ENCODE data around the gene AP1S1. TPM values are rescaled to one million over a fixed set of nuclear protein-coding genes. Genes with fewer than 3 reads are reported as not detected.
"Not testable (repeated sequence)": the region's sequence is repeated elsewhere in the genome, so short reads cannot be mapped to it uniquely, and the experiment has no call there.

Gene AP1S1
- total RNA-seq (ENCODE audit: unreplicated experiment): 50.4 TPM
- long read RNA-seq, partial matches to known transcripts: 1 of 1 reads
- long read RNA-seq, other reads (novel, unspliced or antisense): 0 of 1 reads

- Mint-ChIP-seq H3K36me3 (ENCODE audit: unreplicated experiment) (no peaks in the 10 kb centered on the region), H3K9me3 (ENCODE audit: unreplicated experiment) (peaks cover 7% of the 10 kb centered on the region), H3K27me3 (ENCODE audit: unreplicated experiment) (peaks cover 8% of the 10 kb centered on the region), H3K4me1 (ENCODE audit: low read depth, unreplicated experiment) (peaks cover 7% of the 10 kb centered on the region), H3K27ac (ENCODE audit: unreplicated experiment) (peak within 1 kb of the TSS; percentile 80), H3K4me3 (ENCODE audit: unreplicated experiment) (peak within 1 kb of the TSS; percentile 78)
- TF ChIP-seq CTCF (IDR thresholded peaks at IDR 0.05; ENCODE audit: partially characterized antibody, unreplicated experiment): no peak
- DNase-seq: peak; percentile 99
Measured at GRCh38 chr7:101153969-101154692, at the start of gene AP1S1. Gene AP1S1 (plus strand): TSS chr7:101154476. CDS start chr7:101154515, 39 bp downstream.

- no peak overlapping the region for H3K4me3 Mint-ChIP-seq (ENCODE audit: unreplicated experiment)
- no peak overlapping the region for H3K27ac Mint-ChIP-seq (ENCODE audit: unreplicated experiment)
- H3K36me3 Mint-ChIP-seq (ENCODE audit: unreplicated experiment): no peaks in the 10 kb centered on the region
- peaks cover 2% of the 10 kb centered on the region for H3K27me3 Mint-ChIP-seq (ENCODE audit: unreplicated experiment)
- H3K9me3 Mint-ChIP-seq (ENCODE audit: unreplicated experiment): peaks cover 3% of the 10 kb centered on the region
- TF ChIP-seq CTCF (IDR thresholded peaks at IDR 0.05; ENCODE audit: partially characterized antibody, unreplicated experiment): no peak
- H3K4me1 Mint-ChIP-seq (ENCODE audit: low read depth, unreplicated experiment): peaks cover 2% of the 10 kb centered on the region
- no peak for DNase-seq
Measured at GRCh38 chr7:101104799-101105198, 49.5 kb upstream of the AP1S1 start.

GRCh38 chr7:101105248-101105647, 49.0 kb upstream of the AP1S1 start:
- not testable (repeated sequence) for DNase-seq; H3K27me3 Mint-ChIP-seq (ENCODE audit: unreplicated experiment); H3K4me3 Mint-ChIP-seq (ENCODE audit: unreplicated experiment); H3K27ac Mint-ChIP-seq (ENCODE audit: unreplicated experiment); H3K36me3 Mint-ChIP-seq (ENCODE audit: unreplicated experiment); H3K4me1 Mint-ChIP-seq (ENCODE audit: low read depth, unreplicated experiment); H3K9me3 Mint-ChIP-seq (ENCODE audit: unreplicated experiment)

- no peaks in the 10 kb centered on the region for H3K4me1 Mint-ChIP-seq (ENCODE audit: low read depth, unreplicated experiment)
- no peaks in the 10 kb centered on the region for H3K36me3 Mint-ChIP-seq (ENCODE audit: unreplicated experiment)
- no peak for DNase-seq
- no peak overlapping the region for H3K4me3 Mint-ChIP-seq (ENCODE audit: unreplicated experiment)
- no peak for TF ChIP-seq CTCF (IDR thresholded peaks at IDR 0.05; ENCODE audit: partially characterized antibody, unreplicated experiment)
- no peaks in the 10 kb centered on the region for H3K27me3 Mint-ChIP-seq (ENCODE audit: unreplicated experiment)
- H3K9me3 Mint-ChIP-seq (ENCODE audit: unreplicated experiment): peaks cover 3% of the 10 kb centered on the region
- H3K27ac Mint-ChIP-seq (ENCODE audit: unreplicated experiment): no peak overlapping the region
Measured at GRCh38 chr7:101106386-101106785, 47.9 kb upstream of the AP1S1 start.

GRCh38 chr7:101108330-101108857, 45.9 kb upstream of the AP1S1 start:
- H3K27me3 Mint-ChIP-seq (ENCODE audit: unreplicated experiment): no peaks in the 10 kb centered on the region

More at GRCh38 chr7:101108330-101108857, 45.9 kb upstream of the AP1S1 start:
- no peaks in the 10 kb centered on the region for H3K4me1 Mint-ChIP-seq (ENCODE audit: low read depth, unreplicated experiment)
- DNase-seq: no peak
- no peak for TF ChIP-seq CTCF (IDR thresholded peaks at IDR 0.05; ENCODE audit: partially characterized antibody, unreplicated experiment)
- H3K4me3 Mint-ChIP-seq (ENCODE audit: unreplicated experiment): no peak overlapping the region
- H3K36me3 Mint-ChIP-seq (ENCODE audit: unreplicated experiment): no peaks in the 10 kb centered on the region
- H3K9me3 Mint-ChIP-seq (ENCODE audit: unreplicated experiment): peaks cover 3% of the 10 kb centered on the region
- no peak overlapping the region for H3K27ac Mint-ChIP-seq (ENCODE audit: unreplicated experiment)
